Activated CD4-positive, alpha-beta T cell treated with anti-CD3 and anti-CD28 coated beads, Interleukin-2, Interleukin-4, amounts not matched to agents 100 ng/mL and 50 ng/mL, durations not matched to agents 16 hours and 8 hours (primary cell): ENCODE measurements around the gene TBC1D1.
A peak's percentile ranks its signal among the peaks of the same experiment; 100 is the strongest.

Source experiments
- DNase-seq: peaks from one replicate; pipeline ENCODE4 v3.0.0-alpha.2; 2020; ENCODE audit warnings: low spot score

TBC1D1 gene

DNA sequence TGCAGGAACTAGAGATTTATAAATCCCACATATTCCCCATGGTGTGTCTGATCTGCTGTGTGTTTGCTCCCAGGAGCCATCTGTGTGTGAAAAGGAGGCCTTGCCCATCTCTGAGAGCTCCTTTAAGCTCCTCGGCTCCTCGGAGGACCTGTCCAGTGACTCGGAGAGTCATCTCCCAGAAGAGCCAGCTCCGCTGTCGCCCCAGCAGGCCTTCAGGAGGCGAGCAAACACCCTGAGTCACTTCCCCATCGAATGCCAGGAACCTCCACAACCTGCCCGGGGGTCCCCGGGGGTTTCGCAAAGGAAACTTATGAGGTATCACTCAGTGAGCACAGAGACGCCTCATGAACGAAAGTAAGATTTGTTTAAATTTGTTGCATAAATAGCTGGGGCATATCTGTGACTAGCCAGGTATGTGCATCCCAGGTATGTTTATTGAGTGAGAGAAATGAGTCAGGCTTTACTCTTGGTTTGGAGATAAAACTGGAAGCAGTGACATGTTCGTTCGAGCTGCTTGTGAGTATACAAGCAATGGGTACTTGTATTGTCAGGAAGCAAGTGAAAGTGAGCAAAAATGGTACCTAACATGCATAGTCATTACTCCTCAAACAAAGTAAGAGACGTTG, 158.8 kb downstream of the TBC1D1 start:
- no peak for DNase-seq

DNA sequence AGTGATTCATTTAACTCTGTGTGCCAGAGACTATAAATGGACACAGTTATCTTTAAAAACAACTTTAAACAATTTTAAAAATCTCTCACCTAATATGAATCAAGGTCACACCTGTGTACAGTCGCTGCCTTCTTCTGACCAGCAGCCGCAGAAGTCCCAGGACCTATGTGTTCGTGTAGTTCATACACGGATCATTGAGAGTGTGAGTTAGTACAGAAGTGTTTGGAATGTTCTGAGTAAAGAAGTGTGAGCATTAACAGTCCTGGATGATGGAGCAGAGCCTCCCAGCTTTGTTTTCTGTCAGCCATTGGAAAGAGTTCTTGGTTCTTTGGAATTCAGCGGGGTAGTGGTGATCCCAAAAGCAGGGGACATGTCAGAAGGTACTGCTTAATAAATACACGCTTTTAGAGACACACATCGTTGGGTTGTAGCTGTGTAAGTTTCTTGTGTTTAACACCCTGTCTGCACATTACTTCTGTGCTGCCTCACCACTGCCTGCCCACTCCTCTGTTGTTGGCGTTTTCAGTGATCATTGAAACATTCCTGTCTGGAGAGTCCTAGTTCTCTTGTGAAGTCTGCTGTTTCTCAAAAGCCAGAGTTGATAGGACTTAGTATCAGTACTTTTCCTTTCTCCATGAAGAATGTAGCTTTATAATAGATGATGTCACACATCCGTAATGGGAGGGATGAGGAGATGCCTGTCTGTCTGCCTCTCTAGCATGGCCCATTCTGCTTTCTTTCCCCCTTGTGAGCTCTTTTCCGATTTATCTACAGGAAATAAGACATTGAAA, 159.9 kb downstream of the TBC1D1 start:
- no peak for DNase-seq

DNA sequence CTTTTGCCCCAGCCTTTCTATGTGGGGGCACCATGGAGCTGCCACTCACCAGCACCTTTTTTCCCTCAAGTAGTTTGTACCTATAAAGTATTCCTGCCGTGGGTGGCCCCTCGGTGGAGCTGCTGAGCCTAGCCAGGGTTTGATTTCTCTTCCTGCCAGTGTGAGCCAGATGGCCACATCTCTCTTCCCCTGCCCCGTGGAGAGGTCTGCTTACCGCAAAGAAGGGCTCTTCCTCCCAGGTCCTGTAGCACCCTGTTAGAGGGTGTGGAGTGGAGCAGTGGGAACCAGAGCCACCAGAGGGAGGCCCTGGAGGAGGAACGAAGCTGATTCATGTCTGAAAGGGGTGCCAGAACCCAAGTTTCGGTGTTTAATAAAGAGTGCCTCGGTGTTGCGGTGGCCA, 164.7 kb downstream of the TBC1D1 start:
- DNase-seq, result no peak

DNA sequence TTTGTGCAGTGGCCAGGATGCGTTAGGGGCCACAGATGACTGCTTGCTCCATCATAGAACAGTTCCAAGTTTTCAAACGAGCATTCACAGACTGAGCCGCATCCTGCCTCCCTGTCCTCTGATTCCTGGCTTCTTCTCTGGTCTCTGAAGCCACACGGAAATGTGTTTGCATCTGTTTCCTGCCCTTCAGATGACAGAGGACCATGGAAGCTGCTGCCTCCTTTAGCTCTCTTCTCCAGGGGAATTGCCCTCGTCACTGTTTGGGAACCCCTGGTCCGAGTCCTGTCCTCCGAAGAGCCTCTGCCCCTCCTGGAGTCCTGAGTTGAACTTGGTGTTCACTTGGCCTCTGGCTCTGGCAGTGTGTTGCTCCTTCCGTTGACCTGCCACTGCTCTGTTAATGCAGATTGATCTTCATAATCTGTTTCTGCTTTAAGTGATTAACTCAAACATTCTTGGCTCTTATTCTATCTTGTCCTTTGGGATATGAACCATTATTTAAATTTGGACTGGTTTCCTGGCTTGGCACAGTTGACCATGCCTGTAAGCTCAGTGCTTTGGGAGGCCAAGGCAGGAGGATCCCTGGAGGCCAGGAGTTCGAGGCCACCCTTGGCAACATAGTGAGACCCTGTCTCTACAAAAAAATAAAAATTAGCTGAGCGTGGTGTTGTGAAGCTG, 165.3 kb downstream of the TBC1D1 start:
- DNase-seq, result no peak

DNA sequence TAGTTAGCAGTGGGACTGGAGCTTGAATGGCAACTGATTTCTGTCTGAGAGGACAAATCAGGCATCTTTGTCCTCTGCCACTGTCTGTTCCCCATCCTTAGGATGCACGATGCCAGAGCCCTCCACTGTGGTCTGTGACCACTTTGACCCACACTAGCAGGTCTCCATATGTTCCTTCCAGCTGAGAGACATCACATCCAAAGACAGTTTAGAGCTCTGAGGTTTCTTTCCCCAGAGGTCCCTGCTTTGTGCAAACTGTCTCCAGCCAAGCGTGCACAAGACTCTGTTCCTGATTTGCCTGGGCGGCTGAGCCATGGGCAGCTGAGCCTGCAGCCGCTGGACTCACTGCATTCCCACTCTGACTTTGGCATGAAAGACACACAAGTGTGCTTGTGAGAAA, 167.3 kb downstream of the TBC1D1 start:
- DNase-seq, result no peak

DNA sequence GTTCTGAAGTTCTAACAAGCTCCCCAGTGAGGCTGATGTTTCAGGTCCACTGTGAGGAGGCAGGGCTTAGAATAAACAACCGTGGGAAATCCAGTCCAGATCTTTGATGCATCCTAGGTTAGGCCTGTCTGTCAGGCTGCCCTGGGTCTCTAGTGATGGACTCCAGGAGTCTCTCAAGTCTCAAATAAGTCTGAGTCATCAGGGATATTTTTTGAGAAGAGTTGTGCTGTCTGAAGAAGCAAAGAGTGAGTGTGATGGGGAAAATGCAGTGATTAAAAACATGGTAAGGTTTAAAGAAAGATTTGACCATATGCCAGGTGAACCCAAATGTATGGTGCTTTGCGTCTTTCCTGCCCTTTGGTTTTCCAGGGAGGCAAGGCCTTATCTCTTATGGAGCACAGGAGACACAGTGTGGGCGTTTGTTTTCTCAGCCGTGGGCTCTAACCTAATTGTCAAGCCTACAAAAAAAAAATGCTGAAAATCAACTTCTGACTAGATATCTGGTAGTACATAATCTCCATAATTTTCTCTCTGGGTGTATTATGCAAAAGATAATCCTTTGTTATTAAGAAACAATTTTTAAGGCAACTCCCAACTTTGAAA, 170.0 kb downstream of the TBC1D1 start:
- DNase-seq, result no peak

DNA sequence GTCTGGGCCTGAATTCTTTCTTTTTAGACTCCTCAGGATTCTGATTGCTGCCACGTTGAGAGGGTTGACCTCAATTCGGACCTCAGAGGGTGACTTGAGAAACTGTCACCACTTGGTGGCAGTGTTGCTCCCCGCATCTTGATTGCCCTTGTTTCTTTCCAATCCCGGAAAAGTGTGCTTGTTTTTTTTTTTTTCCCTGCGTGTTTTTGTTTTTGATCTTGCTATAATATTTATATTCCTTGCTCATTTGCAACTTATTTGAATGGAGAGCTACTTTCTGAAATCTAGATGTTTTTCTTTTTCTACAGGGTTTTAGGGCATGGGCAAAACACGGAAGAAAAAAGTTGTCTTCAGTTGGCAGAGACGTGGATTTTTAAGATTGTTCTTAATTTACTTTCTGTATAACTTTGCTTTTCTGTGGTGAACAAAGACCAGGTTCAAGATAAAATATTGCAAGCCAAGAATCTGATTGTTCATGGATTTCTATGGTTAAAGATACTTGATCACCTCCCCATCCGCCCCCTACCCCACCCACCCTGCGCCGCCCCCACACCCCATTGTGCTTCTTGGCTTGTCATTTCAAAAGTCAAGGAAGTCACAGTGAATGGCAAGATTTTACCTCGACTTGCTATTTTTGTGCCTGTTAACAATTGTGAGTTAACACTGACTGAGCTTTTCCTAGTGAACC, 171.3 kb downstream of the TBC1D1 start:
- peak; percentile 75 for DNase-seq

DNA sequence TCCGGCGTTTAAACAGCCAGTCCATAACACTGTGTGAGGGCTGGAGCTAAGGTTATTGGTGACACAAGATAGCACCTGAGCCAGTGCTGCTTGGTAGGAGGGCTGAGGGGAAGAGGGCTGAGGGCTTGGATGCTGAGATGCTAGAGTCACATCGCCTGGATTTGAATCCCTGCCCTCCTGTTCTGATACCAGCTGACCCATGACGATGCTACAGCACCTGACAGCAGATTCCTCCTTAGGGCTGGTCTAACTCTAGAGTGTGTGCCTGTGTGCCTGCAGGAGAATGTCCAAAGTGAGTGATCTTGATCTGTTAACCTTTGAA, 171.9 kb downstream of the TBC1D1 start:
- no peak for DNase-seq

DNA sequence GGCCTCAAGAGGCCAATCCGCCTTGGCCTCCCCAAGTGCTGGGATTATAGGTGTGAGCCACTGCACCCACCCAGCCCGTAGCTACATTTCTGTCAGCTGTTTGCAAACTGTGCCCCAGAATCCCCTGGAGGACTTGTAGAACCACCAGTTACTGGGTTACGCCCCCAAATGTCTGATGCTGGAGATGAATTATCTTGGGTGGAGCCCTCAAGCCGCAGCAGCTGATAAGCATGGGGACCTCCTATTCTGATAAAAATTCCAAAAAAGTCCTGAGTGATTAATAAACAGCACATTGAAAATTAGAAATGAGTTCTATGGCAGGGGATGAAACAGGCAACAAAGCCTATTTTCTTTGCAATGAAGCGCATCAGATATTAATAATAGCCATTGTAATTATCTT, 174.3 kb downstream of the TBC1D1 start:
- DNase-seq, result no peak

DNA sequence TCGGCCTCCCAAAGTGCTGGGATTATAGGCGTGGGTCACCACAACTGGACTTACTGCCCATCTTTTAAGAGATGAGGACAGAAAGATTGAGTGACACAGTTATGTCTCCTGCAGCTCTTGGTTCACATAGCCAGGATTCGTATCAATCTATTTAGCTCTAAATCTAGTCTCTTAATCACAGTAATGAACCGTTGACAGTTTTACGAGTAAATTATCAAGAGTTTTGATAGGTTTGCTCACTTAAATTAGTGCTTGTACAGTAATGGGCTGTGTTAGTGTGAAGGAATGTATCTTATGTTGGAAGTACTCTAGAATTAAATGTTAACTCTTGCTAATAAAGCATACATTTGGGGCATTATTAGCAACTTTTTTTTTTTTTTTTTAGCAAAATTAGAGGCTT, 175.0 kb downstream of the TBC1D1 start:
- DNase-seq, result no peak

DNA sequence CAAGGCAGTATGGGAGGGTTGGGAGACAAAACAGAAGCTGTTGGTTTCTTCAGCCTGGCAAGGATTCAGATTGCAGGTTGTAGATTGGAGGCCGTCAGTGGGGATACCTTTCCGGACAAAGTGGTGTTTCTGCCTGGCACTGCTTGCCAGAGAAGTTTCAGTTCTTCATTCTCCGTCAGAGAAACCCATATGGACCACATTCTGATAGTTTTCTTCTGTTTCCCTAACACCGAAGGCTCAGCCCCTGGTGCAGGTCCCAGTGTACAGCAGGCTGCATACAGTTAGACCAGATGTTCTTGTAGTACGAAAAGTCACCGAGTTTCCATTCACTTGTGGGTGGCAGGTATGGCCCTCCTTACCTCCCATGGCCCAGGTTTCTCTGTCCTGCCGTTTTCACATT, 176.6 kb downstream of the TBC1D1 start:
- no peak for DNase-seq

DNA sequence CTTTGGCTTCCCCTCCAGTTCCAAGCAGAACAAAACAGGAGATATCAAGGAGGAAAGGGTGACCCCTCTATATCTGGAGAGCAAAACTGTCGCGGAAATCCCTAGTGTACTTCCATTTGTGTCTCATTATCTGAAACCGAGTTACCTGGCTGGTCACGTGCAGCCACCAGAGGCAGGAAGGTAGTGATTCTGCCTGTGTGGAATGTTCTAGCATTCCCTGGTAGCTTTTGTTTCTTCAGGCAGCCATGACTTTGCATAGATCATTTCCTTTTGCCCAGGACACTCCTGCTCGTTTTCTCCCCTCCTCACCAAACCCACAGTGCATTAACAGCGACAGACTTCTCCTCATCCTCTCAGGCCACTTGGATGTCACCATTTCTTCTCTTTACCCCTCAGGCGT, 177.2 kb downstream of the TBC1D1 start:
- DNase-seq, result no peak

DNA sequence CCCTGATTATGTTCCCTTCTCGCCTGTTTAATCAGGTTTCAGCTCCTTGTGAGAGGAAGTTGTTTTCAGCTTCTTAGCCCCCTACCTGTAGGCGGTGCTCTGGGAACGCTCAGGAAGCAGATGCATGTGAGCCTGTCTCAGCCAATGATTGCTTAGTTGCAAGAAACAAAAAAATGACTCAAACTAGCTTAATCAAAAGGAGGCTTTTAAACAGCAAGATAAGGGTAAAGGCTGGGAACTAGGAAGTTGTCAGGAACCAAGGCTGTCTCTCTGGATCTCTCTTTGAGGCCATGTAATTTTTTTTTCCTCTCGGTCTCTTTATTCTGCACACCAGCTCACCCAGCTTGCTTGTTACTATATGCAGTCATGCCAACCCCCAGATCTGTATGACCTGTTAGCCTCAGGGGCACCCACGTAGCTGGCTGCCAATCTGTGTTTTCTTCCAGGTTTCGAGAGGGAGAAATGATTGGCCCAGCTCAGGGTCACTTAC, 178.4 kb downstream of the TBC1D1 start:
- DNase-seq, result peak; percentile 41

DNA sequence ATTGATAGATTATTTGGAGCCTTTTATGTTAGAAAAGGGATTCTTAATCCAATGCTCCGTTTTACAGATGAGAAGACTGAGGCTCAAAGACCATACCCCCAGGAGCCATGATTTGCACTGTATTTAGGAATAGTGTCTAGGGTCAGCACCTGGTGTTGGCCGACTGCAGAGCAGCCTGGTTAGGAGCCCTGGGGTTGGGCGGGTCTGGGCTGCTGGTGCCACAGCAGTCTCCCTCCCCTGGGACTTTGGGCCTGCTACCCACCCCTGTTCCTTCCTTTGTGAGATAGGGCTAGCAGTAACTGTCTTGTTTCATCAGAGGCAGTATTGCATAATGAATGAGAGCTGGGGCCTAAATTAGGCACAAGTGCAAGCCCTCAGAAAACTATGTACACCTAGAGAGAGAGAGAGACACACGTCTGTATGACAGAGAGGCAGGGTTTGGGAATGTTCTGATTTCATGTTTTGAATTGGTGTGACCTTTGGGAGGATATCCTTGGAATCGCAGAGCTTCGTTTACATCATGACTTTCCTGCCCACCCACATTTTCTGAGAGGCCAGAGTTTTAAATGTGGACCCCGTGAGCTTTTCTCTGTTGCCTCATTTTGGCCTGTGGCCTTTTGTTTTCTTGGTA, 181.0 kb downstream of the TBC1D1 start:
- DNase-seq, result no peak

DNA sequence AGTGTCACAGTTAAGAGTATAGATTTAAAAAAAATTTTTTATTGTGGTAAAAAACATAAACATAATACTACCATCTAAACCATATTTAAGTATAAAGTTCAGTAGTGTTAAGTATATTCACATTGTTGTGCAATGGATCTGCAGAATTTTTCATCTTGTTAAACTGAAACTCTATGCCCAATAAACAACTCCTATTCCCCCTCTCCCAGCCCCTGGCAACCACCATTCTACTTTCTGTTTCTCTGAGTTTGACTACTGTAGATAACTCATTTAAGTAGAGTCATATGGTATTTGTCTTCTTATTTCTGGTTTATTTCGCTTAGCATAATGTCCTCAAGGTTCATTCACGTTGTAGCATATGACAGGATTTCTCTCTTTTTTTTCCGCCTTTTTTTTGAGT, 181.7 kb downstream of the TBC1D1 start:
- no peak for DNase-seq

DNA sequence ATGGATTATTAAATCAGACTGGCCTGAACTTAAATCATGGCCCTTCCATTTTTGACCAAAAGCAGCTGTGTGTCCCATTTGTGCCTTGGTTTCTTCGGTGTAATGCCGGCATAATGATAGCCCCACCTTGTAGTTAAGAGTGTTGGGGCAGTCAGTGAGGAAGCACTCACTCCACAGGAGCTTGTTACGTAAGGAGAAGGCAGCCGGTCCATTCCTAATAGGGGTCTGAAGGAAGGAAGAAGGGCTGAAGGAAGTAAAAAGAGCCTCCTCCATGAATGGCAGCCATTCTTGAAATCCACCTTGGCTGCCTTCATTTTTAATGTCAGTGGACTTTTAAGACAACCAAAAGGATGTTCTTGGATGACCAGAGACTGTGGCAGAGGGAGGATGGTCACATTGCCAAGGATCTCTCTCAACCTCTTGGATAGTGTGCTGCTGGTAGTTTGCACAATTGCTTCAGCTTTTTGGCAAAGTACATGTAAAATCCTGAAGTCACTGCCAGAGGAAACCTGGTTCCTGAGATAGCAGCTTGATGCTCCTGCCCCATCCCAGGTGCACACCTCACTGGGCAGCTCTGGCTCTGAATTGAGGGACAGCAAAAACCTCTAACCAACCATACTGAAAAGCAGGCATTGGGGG, 182.8 kb downstream of the TBC1D1 start:
- no peak for DNase-seq

DNA sequence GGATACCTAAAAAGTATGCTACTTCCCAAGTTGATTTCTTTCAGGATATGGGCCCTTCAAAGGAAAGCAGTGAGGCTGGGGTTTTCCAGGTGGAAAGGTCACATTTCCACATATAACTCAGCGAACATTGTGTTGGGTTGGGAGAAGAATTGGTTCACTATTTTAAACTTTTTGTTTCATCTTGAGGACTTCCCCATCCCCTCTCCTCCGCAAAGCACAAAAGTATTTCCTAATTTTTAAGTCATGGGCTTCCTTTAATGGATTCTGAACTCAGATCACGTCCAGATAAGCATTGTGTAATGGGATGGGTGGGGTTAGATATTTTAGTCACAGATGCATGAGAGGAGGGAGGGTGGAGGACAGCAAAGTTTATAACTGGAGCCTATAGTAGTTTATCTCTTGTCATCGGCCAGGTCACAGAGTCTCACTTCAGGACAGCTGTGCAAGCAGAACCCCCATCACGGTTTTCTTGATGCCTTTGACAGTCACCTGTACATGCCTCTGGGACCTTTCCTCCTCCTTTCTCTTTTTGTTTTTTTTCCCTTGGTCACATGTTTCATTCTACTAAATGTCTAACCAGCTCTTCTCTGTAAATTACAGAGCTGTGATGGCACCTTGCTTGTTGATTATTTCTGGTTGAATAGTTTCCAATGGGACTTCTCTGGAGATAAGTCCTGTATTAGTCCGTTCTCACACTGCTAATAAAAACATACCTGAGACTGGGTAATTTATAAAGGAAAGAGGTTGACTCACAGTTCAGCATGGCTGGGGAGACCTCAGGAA, 184.7 kb downstream of the TBC1D1 start:
- DNase-seq, result no peak

DNA sequence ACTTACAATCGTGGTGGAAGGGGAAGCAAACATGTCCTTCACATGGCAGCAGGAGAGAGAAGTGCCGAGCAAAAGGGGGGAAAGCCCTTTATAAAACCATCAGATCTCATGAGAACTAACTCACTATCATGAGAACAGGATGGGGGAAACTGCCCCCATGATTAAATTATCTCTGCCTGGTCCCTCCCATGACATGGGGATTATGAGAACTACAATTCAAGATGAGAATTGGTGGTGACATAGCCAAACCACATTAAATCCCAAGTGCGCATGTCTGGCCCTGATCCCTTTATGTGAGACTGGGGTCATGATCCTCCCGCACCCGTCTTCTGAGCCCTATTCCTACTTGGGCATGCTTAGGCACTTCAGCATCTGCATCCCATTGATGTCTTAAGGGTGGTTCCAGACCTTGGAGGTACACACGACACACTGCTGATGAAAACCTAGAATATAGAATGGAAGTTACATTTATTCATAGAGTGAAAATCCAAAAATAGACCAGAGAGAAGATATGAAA, 185.3 kb downstream of the TBC1D1 start:
- DNase-seq, result no peak

DNA sequence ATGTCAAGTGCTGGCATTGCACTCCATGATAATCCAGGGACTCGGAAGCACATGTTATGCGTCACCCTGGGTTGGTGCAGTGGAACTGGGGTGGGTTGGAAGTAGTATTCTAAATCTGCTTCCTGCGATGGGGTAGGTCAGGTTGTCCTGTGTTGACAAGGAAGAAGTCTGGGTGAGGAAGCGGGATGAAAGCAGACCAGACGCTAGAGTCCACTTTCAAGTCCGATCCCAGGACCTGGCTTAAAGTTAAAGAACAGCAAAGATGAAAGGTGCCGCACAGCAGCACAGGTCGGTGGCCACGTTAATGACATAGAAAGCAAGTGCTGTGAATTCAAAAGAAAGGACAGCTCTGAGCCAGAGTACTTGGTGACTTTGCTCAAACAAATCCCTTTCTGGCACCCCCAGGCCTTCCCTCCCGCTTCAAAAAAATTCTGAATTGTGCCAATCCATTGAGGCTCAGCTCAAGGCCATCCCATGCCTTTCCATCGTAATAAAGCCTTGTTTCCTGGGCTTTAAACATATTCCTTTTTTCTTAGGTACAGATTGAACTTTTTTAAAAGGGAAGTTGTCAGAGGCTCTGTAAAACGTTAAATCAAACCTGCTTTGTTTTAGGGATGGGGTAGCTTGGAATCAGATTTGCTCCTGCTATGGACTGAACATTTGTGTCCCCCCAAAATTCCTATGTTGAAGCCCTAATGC, 187.1 kb downstream of the TBC1D1 start:
- DNase-seq, result no peak
